Testis (tissue), 2 donors: Measurements from ENCODE around the gene RNF167.

Source experiments
- POLR2A ChIP-seq: fragments of 450-650 bp; IDR thresholded peaks from one replicate; pipeline ENCODE4 v1.6.1; 2017; ENCODE audit warnings: antibody characterized with exemption, mild to moderate bottlenecking, moderate library complexity
- TF ChIP-seq, protein P1 (sequence below), 3 experiments: fragments of 450-650 bp in 2 of 3; fragments of 200-600 bp in 1 of 3; sonication (generic) in 1 of 3; IDR thresholded peaks; one replicate each; pipeline ENCODE4 v1.5.1; 2016 to 2019; ENCODE audit warnings: antibody characterized with exemption in 3 of 3, mild to moderate bottlenecking in 2 of 3, moderate library complexity in 1 of 3

GRCh38 chr17:4895657-4896331 lies 44.3 kb upstream of the RNF167 start:
- TF ChIP-seq POLR2A: no peak
- TF ChIP-seq, protein P1, sequence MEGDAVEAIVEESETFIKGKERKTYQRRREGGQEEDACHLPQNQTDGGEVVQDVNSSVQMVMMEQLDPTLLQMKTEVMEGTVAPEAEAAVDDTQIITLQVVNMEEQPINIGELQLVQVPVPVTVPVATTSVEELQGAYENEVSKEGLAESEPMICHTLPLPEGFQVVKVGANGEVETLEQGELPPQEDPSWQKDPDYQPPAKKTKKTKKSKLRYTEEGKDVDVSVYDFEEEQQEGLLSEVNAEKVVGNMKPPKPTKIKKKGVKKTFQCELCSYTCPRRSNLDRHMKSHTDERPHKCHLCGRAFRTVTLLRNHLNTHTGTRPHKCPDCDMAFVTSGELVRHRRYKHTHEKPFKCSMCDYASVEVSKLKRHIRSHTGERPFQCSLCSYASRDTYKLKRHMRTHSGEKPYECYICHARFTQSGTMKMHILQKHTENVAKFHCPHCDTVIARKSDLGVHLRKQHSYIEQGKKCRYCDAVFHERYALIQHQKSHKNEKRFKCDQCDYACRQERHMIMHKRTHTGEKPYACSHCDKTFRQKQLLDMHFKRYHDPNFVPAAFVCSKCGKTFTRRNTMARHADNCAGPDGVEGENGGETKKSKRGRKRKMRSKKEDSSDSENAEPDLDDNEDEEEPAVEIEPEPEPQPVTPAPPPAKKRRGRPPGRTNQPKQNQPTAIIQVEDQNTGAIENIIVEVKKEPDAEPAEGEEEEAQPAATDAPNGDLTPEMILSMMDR (IDR thresholded peaks at IDR 0.05): no peak
